GM12878 (cell line): ENCODE data around the gene TMSB4X. TPM values are rescaled to one million over a fixed set of nuclear protein-coding genes. Genes with fewer than 3 reads are reported as not detected.

Source experiments
- ASH2L ChIP-seq: fragments of 300-600, 200-600 bp; sonication (generic); IDR thresholded peaks from 2 replicates; pipeline ENCODE4 v1.6.1; 2017; ENCODE audit warnings: low read depth, mild to moderate bottlenecking, borderline replicate concordance
- ATF7 ChIP-seq: fragments of 450-650 bp; IDR thresholded peaks from 2 replicates; pipeline ENCODE4 v1.6.1; 2016; ENCODE audit warnings: low read depth, mild to moderate bottlenecking
- E2F8 ChIP-seq: fragments of 450-650 bp; IDR thresholded peaks from 2 replicates; pipeline ENCODE4 v1.6.1; 2018; ENCODE audit warnings: mild to moderate bottlenecking, low read depth, moderate library complexity; ENCODE audit not compliant: partially characterized antibody
- FOS ChIP-seq: IDR thresholded peaks from 3 replicates; pipeline ENCODE4 v1.6.1; 2011; ENCODE audit warnings: borderline replicate concordance; ENCODE audit not compliant: insufficient read length; ENCODE audit errors: extremely low read depth
- GABPA ChIP-seq: IDR thresholded peaks from 2 replicates; pipeline ENCODE4 v1.6.1; 2014; ENCODE audit warnings: antibody characterized with exemption, low read depth, mild to moderate bottlenecking, inconsistent platforms
- JUNB ChIP-seq: IDR thresholded peaks from 2 replicates; pipeline ENCODE4 v1.6.1; 2016; ENCODE audit warnings: antibody characterized with exemption, mild to moderate bottlenecking
- MEF2A ChIP-seq: IDR thresholded peaks from 2 replicates; pipeline ENCODE4 v1.6.1; 2011; ENCODE audit warnings: low read depth, mild to moderate bottlenecking, low read length, moderate library complexity; ENCODE audit not compliant: insufficient read depth
- MYC ChIP-seq: IDR thresholded peaks from 2 replicates; pipeline ENCODE4 v1.6.1; 2011; ENCODE audit warnings: mild to moderate bottlenecking, low read length, moderate library complexity, inconsistent platforms; ENCODE audit not compliant: insufficient read depth, insufficient replicate concordance, insufficient read length, severe bottlenecking
- NBN ChIP-seq: fragments of 450-650 bp; IDR thresholded peaks from 2 replicates; pipeline ENCODE4 v1.6.1; 2016
- PKNOX1 ChIP-seq: fragments of 450-650 bp; IDR thresholded peaks from 2 replicates; pipeline ENCODE4 v1.6.1; 2016; ENCODE audit warnings: mild to moderate bottlenecking
- RCOR1 ChIP-seq: conservative IDR thresholded peaks from 2 replicates; pipeline ENCODE4 v1.6.1; 2012; ENCODE audit warnings: low read depth, low read length, improper control_type of control experiment
- RELB ChIP-seq: fragments of 450-650 bp; IDR thresholded peaks from 2 replicates; pipeline ENCODE4 v1.6.1; 2017; ENCODE audit warnings: low read depth, mild to moderate bottlenecking, moderate library complexity
- SKIL ChIP-seq: fragments of 450-650 bp; IDR thresholded peaks from 2 replicates; pipeline ENCODE4 v1.6.1; 2017; ENCODE audit warnings: mild to moderate bottlenecking, low read depth, inconsistent platforms; ENCODE audit not compliant: poor library complexity, severe bottlenecking
- ZNF384 ChIP-seq: IDR thresholded peaks from 2 replicates; pipeline ENCODE4 v1.6.1; 2012; ENCODE audit warnings: low read depth, mild to moderate bottlenecking, low read length, improper control_type of control experiment, borderline replicate concordance
- ZNF687 ChIP-seq: fragments of 450-650 bp; IDR thresholded peaks from 2 replicates; pipeline ENCODE4 v1.6.1; 2017; ENCODE audit warnings: mild to moderate bottlenecking, moderate library complexity
- polyA plus RNA-seq, 11 experiments: library from polyadenylated mRNA; depleted of rRNA in 4 of 11; unstranded in 6 of 11; stranded (reverse) in 5 of 11; fragments of >200 nt; fragmentation: Nextera tagmentation in 4 of 11; fragmentation: Illumina TruSeq in 1 of 11; extraction: Ambion mirVana in 4 of 11; extraction: Trizol in 1 of 11; gene quantifications; 1 replicate in 1 of 11; 2 replicates in 10 of 11; pipeline versions ENCODE4 v1.2.1 to v1.2.3, GENCODE V29; 2011 to 2016; ENCODE audit warnings: inconsistent platforms in 2 of 11, missing spikeins in 2 of 11, low read depth in 1 of 11
- total RNA-seq, 4 experiments: library from RNA; depleted of rRNA in 3 of 4; stranded (reverse); fragments of >200 nt in 3 of 4; fragmentation: Illumina TruSeq in 1 of 4; extraction: Trizol in 1 of 4; gene quantifications; 2 replicates each; pipeline versions ENCODE4 v1.2.1 to v1.2.3, GENCODE V29; 2013 to 2021

Gene TMSB4X
- total and polyA plus RNA-seq, 10 of the 15 experiments (the other 5 are each of a cell fraction or from before 2014, with no cell fraction given): 13,924 to 37,234 (median 23,705) TPM

GRCh38 chrX:12999422-12999821, 24.5 kb downstream of the TMSB4X start (continued):
- TF ChIP-seq MYC (no peak), ZNF687 (no peak), SKIL (peak; percentile 18), RELB (peak; percentile 20; the same call in 1 of the 2 replicates), ASH2L (no peak), RCOR1 (no peak), PKNOX1 (peak; percentile 69), ATF7 (peak; percentile 75; the same call in 1 of the 2 replicates), MEF2A (0 out of 2 replicates have a peak, but pooled peaks have one; percentile 41), E2F8 (no peak), NBN (0 out of 2 replicates have a peak, but pooled peaks have one; percentile 59), FOS (no peak), JUNB (peak; percentile 62; the same call in 1 of the 2 replicates), GABPA (peak; percentile 66), ZNF384 (peak; percentile 13; the same call in 1 of the 2 replicates)
